Activated T-cell treated with anti-CD3 and anti-CD28 coated beads for 4 hours (primary cell): ENCODE measurements around the gene TBC1D16.

ENCODE experiments used
- DNase-seq: peaks from one replicate; pipeline ENCODE4 v3.0.0-alpha.2; 2020

TBC1D16 gene

GRCh38 chr17:79936641-79937381 is 98.9 kb downstream of the TBC1D16 start:
- no peak for DNase-seq

- DNase-seq = no peak
Measured at GRCh38 chr17:79936050-79936449, 99.6 kb downstream of the TBC1D16 start.

GRCh38 chr17:79935197-79935885 is 100.3 kb downstream of the TBC1D16 start:
- DNase-seq = no peak

- no peak for DNase-seq
Measured at GRCh38 chr17:79934653-79934970, 101.1 kb downstream of the TBC1D16 start.

- DNase-seq = no peak
Measured at GRCh38 chr17:79933863-79934652, 101.6 kb downstream of the TBC1D16 start.

GRCh38 chr17:79932451-79933306 is 103.0 kb downstream of the TBC1D16 start:
- DNase-seq = no peak

GRCh38 chr17:79931817-79932309 is 103.8 kb downstream of the TBC1D16 start:
- no peak for DNase-seq

GRCh38 chr17:79930877-79931816 is 104.5 kb downstream of the TBC1D16 start:
- DNase-seq = no peak

- DNase-seq = no peak
Measured at GRCh38 chr17:79930062-79930876, 105.4 kb downstream of the TBC1D16 start.

GRCh38 chr17:79929257-79930061 is 106.2 kb downstream of the TBC1D16 start:
- DNase-seq = no peak

- no peak for DNase-seq
Measured at GRCh38 chr17:79928502-79929256, 107.0 kb downstream of the TBC1D16 start.

GRCh38 chr17:79927688-79928501 is 107.8 kb downstream of the TBC1D16 start:
- no peak for DNase-seq

- DNase-seq = no peak
Measured at GRCh38 chr17:79927136-79927661, 108.5 kb downstream of the TBC1D16 start.

- DNase-seq = no peak
Measured at GRCh38 chr17:79926605-79927135, 109.0 kb downstream of the TBC1D16 start.

- no peak for DNase-seq
Measured at GRCh38 chr17:79926142-79926604, 109.5 kb downstream of the TBC1D16 start.

GRCh38 chr17:79925242-79925957 is 110.3 kb downstream of the TBC1D16 start:
- DNase-seq = no peak

GRCh38 chr17:79924639-79924976 is 111.1 kb downstream of the TBC1D16 start:
- no peak for DNase-seq
